HG02642 (cell line): Measurements from ENCODE around the gene BTBD17.

Experiments
- ATAC-seq: cut with Tn5 transposase; IDR thresholded peaks from one replicate; pipeline ENCODE4 v1.9.1; 2021; ENCODE audit warnings: mild to moderate bottlenecking; ENCODE audit not compliant: unreplicated experiment, poor library complexity

Gene BTBD17

DNA sequence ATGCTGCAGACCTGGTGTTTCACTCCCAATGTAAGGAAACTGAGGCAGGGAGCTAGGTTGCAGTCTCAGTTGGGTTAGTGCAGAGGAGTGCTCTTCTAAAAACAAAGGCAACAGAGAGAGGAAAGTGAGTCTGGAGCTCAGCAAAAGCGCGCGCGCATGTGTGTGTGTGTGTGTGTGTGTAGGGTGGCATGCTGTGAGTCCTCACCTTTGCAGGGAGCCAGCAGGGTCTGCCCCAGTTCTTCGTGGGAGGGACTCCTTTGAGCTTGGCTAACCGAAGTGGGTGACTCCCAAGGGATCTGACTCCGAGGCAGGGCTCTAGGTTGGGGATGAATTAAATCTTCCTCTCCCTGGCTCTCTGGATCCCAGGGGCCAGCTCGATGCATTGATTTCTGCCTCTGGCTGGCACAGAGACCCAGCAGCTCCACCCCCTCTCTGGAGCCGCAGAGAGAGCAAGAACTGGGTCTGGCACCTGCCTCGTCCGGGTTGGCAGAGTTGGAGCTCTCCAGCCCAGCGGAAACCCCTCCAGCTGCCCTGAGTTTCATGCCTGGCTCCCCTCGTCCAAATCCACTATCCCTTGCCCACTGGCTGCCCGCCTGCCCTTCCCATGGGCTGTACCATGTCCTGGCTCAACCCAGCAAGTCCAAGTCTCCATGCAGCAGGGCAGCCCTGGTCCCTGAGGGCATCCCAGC is 1.3 kb upstream of the BTBD17 start:
- no peak for ATAC-seq

DNA sequence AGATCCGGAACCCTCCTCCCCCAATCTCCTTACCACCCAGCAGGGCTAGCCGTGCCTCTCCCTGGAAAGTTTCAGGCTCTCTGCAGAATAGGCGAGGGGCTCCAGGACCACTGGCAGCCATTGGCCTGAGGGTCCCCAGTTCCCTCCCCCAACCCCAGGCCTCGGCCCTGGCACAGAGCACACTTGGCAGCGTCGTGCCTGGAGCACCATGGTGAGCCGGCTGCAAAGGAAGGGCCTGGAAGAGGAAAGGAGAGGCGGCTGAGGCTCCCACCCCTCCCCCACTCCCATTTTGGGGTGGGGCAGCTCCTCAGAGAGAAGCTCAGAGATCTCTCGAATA is 369 bp upstream of the BTBD17 start:
- no peak for ATAC-seq

DNA sequence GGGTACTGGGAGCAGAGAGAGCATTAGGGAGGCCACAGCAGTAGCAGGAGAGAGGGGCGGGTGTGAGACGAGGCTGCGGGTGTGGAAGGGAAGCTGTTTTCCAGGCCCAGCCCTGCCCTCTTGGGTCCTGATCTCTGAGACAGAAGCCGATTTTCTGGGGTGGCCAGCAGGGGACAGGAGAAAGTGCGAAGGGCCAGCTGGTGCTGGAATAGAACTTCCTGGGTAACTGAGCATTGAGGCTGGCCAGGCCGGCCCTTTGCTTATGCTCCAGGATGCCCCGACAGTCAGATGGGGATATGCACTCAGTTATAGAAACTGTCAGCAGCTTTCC is 804 bp downstream of the BTBD17 start:
- ATAC-seq = no peak

DNA sequence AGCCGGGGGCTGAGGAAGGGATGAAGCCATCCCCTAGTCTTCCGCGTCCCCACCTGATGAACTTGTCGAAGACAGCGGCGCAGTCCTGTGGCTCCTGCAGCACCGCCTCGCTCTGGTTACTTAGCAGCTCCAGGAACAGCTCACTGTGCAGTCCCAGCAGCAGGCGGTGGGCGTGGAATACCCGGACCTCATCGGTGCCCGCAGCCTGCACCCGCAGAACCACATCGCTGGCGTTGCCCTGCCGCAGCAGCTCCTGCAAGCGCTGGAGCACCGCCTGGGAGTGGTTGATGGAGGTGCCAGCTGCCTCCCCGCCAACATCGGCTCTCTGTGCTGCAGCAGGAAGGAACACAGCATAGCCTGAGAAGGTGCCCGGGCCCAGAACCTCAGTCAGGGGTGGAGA is 1.8 kb downstream of the BTBD17 start:
- ATAC-seq = no peak

DNA sequence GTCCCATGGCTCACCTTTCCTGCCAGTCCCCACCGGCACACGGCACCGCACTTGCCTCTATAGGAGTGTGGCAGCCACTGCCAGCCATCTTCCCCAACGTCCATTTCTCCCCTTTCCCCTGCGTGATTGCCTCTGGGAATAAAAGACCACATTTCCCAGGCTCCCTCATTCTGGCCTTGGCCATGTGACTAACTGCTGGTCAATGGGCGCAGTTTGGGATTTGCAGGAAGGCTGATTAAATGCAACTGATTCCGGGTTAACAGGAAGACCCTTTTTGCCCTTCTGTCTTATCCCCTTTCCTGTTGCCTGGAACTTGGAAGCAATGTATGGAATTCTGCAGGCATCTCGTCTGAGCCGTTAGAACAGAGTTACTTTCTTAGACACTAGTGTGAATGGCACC is 3.0 kb downstream of the BTBD17 start:
- ATAC-seq = no peak

DNA sequence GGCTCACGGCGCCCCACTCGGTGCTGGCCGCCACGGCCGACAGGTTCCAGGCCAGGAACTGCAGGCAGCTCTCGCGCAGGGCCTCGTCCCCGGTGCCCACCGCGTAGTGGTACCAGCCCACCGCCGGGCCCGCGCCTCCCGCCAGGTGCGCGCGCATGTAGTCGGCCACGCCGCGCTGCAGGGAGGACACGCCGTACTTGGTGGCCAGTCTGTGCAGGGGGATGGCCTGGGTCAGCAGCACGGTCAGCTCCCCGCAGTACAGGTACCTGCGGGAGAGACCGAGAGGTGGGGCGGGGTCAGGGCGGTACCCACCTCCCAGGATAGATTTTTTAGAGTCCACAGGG is 4.2 kb downstream of the BTBD17 start:
- no peak for ATAC-seq

DNA sequence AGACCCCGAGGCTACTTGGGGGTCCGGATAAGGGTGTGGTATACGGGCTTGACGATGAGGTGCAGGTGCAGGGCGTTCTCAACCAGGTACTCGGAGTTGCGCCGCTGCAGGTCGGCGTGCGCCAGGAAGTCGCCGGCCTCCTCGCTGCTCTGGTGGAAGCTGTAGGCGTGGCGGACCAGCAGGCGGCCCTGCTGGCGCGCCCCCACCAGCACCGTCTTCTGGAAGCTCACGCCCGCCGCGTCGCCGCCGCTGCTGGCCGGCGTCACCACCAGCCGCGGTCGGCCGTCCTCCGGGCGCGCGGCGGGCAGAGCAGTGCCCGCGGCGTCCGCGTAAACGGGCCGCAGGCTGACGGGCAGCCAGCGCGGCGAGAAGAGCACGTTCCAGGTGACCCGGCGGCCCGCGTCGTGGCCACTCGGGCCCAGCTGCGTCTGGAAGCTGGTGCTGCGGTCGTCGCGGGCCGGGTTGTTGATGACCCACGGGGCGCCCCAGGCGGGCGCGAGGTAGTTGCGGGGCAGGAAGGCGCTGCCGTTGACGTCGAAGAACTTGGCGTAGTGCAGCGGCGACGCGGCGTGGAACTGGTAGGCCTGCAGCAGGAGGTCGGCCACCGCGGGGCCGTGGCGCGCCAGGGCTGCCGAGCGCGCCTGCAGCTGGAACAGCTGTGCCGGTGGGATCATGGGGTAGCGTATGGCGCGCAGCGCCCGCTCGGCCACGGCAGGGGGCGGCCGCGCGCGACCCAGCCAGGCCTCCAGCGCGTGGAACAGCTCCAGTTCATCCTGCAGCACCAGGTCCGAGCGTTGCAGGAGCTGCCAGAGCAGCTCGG is 4.8 kb downstream of the BTBD17 start:
- no peak for ATAC-seq

DNA sequence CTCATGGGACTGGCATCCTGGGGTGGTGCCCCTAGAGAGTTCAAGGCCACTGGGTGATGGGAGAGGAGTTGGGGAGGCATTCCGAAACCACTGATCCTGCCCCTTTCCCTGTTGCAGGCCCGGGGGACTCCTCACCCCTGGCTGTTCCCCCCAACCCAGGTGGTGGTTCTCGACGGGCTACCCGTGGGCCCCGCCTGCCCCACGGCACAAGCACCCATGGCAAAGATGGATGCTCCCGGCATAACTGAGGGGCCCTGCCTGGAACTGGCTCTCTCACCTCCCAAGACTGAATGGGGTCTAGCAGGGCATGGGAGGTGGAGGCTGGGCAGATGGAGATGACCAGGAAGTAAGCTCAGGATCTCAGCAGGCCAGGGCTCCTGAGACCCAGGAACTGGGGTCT is 6.6 kb downstream of the BTBD17 start:
- no peak for ATAC-seq

DNA sequence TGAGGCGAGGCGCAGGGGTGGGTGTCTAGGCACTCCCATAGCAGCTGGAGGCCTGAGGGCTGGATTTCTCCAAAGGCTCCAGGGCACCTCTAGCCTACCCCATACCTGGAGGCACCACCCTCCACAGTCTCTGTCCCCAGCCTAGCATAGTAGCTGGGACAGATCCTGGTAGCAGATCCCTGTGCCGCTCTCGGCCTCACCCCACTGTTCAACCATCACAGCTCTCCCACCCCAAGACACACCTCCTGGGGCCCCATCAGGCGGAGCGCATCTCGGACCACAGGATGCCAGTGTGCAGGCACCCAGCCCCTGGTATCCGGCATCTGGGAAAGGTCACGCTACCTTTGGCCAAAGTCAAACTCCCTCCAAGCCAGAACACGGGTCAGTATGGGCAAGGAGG is 7.1 kb downstream of the BTBD17 start:
- no peak for ATAC-seq

DNA sequence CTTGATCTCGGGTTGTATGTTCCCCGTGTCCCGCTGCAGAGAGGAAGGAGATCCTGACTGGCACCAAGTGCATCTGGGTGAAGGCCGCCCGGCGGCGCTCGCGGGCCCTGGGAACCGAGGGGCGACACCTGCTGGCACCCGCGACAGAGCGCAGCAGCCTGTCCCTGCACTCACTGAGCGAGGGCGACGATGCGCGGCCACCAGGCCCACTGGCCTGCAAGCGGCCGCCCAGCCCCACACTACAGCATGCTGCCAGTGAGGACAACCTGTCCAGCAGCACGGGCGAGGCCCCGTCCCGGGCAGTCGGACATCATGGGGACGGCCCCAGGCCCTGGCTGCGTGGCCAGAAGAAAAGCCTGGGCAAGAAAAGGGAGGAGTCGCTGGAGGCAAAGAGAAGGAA is 7.5 kb downstream of the BTBD17 start:
- no peak for ATAC-seq

DNA sequence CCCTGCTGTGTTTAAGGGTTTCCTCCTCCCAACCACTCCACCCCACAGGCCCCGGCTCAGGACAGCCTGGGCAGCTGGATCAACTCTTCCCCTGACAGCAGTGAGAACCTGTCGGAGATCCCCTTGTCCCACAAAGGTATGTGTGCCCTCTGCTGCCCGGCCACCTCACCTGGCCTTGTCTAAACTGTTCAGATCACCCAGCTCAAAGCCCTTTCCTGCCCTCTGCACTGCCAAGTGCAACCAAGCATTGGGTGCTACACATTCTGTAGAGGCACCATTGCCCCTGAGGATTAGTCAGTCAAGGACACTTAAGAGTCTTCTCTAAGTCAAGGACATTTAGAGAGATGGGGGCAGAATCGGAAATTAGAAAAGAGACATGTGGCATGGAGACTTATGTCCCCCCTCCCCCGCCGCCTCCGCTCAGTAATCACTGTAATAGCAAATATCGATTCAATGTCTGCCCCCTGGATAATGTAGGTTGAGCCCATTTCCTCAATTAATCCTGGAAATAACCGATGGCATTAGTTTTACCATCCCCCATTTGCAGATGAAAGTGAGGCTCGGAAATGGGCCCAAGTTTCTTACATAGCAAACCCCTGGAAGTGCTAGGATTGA is 8.1 kb downstream of the BTBD17 start:
- no peak for ATAC-seq

DNA sequence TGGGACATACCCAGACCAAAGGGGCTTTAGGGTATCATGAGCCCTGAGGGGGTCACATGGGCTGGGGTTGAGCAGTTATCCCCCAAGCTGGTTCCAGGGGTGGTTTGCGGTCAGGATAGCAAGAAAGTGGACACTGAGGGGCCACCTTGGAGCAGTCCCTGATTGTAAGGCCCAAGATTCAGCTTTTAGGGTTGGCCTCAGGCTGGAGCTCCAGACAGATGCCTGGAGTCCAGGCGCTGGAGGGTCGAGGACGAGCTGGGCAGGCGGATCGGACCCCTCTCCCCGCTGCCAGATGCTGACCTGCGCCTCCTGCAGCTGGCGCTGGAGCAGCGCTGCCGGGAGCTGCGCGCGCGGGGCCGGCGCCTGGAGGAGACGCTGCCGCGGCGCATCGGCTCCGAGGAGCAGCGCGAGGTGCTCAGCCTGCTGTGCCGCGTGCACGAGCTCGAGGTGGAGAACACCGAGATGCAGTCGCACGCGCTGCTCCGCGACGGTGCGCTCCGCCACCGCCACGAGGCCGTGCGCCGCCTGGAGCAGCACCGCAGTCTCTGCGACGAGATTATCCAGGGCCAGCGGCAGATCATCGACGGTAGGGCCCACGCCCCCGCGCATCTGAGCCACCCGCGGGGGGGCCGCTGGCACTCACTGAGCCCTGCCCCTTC is 10.0 kb downstream of the BTBD17 start:
- ATAC-seq = no peak

DNA sequence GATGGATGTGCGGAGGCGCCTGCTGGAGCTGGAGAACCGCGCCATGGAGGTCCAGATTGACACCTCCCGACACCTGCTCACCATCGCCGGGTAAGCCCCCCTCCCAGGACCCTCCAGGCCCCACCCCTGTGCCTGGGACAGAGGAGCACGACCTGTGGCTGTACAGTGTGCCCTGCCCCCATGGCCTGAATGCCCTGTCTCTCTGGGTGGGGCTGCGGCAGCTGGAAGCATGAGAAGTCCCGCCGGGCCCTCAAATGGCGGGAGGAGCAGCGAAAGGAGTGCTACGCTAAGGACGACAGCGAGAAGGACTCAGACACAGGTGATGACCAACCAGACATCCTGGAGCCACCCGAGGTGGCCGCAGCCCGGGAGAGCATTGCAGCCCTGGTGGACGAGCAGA is 11.2 kb downstream of the BTBD17 start:
- no peak for ATAC-seq

DNA sequence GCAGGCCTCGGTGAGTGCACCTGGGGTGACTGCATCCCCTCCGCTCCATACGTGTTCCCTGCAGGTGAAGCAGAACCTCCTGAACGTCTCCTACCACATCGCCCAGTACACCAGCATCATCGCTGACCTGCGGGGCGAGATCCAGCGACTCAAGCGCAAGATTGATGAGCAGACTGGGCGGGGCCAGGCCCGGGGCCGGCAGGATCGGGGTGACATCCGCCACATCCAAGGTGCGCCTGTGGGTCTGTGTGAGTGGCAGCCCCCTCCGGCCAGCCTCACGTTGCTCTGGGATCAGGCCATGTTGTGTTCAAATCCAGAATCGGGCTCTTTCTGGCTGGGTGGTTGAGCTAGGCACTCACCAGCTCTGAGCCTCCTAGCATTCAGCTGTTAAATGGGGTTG is 12.5 kb downstream of the BTBD17 start:
- ATAC-seq = no peak

DNA sequence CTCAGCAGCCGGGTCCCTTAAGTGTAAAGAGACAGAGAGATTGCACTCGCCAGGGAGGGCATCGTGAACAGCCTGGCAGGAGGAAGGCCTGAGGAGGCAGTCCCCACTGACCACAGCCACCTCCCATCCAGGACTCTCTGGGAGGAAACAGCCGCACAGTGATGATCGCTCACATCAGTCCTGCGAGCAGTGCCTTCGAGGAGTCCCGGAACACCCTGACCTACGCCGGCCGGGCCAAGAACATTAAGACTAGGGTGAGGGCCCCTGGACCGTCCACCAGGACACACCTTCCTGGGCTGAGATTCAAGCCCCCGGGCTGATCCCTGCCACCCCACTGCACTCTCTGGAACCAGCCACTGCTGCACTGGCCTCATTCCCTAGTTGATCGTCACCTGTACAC is 14.0 kb downstream of the BTBD17 start:
- ATAC-seq = no peak

DNA sequence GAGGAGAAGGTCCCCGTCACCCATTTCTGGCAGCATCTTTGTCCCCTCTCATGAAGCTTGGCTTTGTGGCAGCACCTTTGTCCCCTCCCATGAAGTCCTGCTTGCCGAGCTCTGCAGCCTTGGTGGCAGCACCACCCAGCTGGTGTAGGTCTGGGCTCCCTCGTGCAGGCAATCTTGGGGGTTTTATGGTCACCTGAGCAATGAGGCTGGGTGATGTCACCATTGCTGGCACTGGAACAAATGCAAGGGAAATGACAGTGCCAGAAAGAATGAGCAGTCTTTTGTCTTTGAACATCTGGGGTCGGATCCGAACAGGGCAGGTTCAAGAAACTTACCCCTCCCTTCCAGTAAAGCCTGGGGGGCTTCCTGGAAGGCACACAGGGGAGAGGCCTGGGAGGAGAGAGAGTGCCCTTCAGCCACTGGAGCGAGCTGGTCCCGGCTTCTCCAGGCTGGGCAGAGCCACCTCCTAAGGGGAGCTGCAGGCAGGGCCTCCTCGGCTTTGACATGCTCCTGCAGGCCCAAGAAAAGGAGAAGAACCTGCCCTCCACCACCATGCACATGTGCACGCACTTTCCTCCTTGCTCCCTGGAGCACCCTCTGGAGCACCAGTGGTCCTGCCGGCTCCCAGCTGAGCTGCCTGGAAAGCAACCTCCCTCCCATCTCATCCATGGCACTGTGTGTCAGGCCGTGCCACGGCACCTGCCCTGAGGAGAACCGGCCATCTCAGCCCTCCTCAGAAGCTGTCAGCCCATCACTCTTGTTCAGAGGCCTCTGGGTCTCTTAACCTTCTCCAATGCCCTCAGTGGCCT is 16.0 kb downstream of the BTBD17 start:
- no peak for ATAC-seq

DNA sequence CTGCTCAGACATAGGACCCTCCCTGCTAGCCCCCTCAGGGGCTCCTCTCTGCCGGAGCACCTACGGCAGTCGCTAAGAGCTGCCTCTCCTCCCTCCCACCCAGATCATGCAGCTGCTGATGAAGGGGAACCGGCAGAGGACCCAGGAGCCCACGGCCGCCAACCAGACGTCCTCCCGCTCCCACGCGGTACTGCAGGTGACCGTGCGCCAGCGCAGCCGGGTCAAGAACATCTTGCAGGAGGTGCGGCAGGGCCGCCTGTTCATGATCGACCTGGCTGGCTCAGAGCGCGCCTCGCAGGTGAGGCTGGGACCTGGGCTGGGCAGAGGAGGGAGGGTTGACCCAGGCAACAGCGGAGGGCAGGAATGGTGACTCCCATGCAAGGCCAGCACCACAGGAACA is 17.0 kb downstream of the BTBD17 start:
- no peak for ATAC-seq

DNA sequence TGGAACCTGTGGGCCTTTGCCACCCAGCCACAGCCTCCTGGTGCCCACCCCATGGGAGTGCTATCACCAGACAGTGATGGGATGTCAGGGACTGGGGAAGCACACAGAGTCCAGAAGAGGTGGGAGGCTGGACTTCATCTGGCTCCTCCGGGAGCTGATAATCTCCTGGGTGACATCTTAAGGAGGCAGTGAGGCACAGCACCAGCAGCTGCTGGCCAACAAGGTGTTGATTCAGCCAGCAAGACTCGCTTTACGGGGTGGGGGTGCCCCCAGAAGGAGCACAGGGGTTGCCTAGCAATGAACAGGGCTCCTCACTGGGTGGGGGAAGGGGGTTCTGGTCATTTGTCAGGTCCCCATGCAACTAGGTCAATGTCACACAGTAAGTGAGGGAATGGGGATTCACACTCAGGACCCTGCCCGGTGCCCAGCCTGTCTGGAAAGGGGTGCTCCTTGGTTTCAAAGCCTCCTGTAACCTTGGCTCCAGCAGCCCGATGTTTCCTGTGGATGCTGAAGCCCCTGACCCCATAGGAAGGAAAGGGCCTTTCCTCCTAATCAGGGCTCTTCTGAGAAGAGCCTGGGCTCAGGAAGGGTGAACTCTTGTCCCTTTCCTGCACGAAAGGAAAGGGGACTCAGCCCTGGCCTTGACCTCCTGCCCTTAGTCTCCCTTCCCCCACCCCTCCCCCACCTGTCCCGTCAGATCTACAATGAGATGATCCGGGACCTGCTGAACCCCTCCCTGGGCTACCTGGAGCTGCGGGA is 18.0 kb downstream of the BTBD17 start:
- no peak for ATAC-seq

DNA sequence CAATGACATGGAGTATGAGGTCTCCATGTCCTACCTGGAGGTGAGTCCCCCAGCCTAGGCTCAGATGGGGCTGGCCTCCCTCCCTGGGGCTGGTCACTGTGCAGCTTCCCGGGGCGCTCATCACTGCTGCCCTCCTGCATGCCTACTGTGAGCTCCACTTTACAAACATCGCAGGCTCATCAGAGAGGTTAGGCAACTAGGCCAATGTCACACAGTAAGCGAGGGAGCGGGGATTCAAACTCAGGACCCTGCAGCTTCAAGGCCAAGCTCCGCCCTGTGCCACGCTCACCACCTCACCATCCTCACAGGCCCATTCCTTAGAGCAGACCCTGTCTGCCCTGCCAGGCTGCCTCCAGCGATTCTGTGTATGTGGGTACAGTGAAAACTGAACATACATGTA is 18.5 kb downstream of the BTBD17 start:
- ATAC-seq = no peak

DNA sequence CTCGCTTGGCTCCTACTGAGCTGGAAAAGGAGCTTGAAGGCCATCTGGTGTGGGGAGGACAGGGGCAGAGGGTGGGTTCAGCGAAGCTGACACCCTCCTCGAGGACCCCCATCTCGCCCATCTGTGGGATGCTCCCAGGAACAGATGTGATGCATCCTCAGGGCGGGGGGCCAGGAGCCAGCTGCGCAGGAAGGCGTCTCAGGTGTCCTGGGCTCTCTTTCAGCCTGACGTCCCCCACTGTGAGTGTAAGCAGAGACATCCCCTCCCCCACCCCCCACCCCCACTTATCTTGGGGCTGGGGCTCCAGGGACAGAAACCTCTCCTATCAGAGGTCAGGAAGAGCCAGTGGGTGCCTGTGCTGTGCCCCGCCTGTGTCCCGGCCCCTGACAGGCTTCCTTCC is 19.4 kb downstream of the BTBD17 start:
- ATAC-seq = no peak
